ENCODE measurements around the gene KIF26B.

Gene KIF26B

GRCh38 chr1:245579881-245580280 is 425.1 kb downstream of the KIF26B start:
- no peak overlapping the region for H3K27ac ChIP-seq (ENCODE audit: low read length)
- no peaks in the 10 kb centered on the region for H3K9me2 ChIP-seq (replicated peaks; ENCODE audit: insufficient read depth, low read length)
- H3K4me3 ChIP-seq (ENCODE audit: low read length): no peak overlapping the region
- no peak for DNase-seq
- H3K27me3 ChIP-seq (replicated peaks; ENCODE audit: insufficient read depth, low read length): no peaks in the 10 kb centered on the region
- no peak for TF ChIP-seq CTCF (IDR thresholded peaks at IDR 0.05; ENCODE audit: low read length)
- no peak for TF ChIP-seq EZH2phosphoT487 (IDR thresholded peaks at IDR 0.05; ENCODE audit: low read length)
- no peak for TF ChIP-seq EZH2 (optimal IDR thresholded peaks at IDR 0.05; ENCODE audit: low read depth, low read length)
- H3K4me2 ChIP-seq (ENCODE audit: low read depth, low read length): no peak overlapping the region
- no peaks in the 10 kb centered on the region for H4K20me1 ChIP-seq (ENCODE audit: insufficient read depth, low read length)
- no peaks in the 10 kb centered on the region for H3K79me2 ChIP-seq (ENCODE audit: low read length)
- H3K36me3 ChIP-seq (replicated peaks; ENCODE audit: insufficient read depth, low read length): no peaks in the 10 kb centered on the region
- no peaks in the 10 kb centered on the region for H3F3A ChIP-seq (ENCODE audit: insufficient read depth, low read length)
- H2AFZ ChIP-seq (ENCODE audit: low read length): no peak overlapping the region
- no peak overlapping the region for H3K9ac ChIP-seq (ENCODE audit: low read length)
- no peaks in the 10 kb centered on the region for H3K4me1 ChIP-seq (ENCODE audit: low read length)
- no peaks in the 10 kb centered on the region for H3K9me3 ChIP-seq (replicated peaks; ENCODE audit: insufficient read depth, low read length)

GRCh38 chr1:245580651-245581050 is 425.9 kb downstream of the KIF26B start:
- no peaks in the 10 kb centered on the region for H3K79me2 ChIP-seq (ENCODE audit: low read length)
- no peaks in the 10 kb centered on the region for H3K27me3 ChIP-seq (replicated peaks; ENCODE audit: insufficient read depth, low read length)

DNA sequence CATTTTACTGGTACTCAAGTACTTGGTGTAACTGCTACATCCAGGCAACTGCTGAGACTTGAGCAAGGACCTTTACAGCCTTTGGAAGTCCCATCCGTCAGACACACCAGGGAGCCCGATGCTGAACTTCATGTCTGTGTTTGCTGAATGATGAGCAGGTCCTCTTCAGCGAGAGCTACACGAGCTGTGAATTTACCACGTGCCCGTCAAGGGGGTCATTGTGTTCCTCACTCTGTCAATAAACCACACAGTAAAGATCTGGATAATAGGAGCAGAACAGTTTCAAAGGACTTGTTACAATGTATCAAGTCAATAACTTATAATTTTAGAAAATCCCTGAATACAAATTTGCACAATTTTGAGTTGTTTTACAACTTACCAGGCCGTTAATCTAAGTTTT is 427.2 kb downstream of the KIF26B start:
- Histone ChIP-seq H3K27me3 (replicated peaks; ENCODE audit: insufficient read depth, low read length) (no peaks in the 10 kb centered on the region), H3K9me3 (replicated peaks; ENCODE audit: insufficient read depth, low read length) (no peaks in the 10 kb centered on the region), H3K9ac (ENCODE audit: low read length) (no peak overlapping the region), H3K4me3 (ENCODE audit: low read length) (no peak overlapping the region), H2AFZ (ENCODE audit: low read length) (no peak overlapping the region), H3F3A (ENCODE audit: insufficient read depth, low read length) (no peaks in the 10 kb centered on the region), H4K20me1 (ENCODE audit: insufficient read depth, low read length) (no peaks in the 10 kb centered on the region), H3K4me2 (ENCODE audit: low read depth, low read length) (no peak overlapping the region), H3K4me1 (ENCODE audit: low read length) (no peaks in the 10 kb centered on the region), H3K79me2 (ENCODE audit: low read length) (no peaks in the 10 kb centered on the region), H3K36me3 (replicated peaks; ENCODE audit: insufficient read depth, low read length) (no peaks in the 10 kb centered on the region), H3K9me2 (replicated peaks; ENCODE audit: insufficient read depth, low read length) (no peaks in the 10 kb centered on the region), H3K27ac (ENCODE audit: low read length) (no peak overlapping the region)
- DNase-seq: no peak
- TF ChIP-seq EZH2 (optimal IDR thresholded peaks at IDR 0.05; ENCODE audit: low read depth, low read length) (no peak), EZH2phosphoT487 (IDR thresholded peaks at IDR 0.05; ENCODE audit: low read length) (no peak), CTCF (IDR thresholded peaks at IDR 0.05; ENCODE audit: low read length) (no peak)

More at GRCh38 chr1:245580651-245581050, 425.9 kb downstream of the KIF26B start:
- Histone ChIP-seq H3K4me1 (ENCODE audit: low read length) (no peaks in the 10 kb centered on the region), H4K20me1 (ENCODE audit: insufficient read depth, low read length) (no peaks in the 10 kb centered on the region), H3K4me3 (ENCODE audit: low read length) (no peak overlapping the region), H3K9me2 (replicated peaks; ENCODE audit: insufficient read depth, low read length) (no peaks in the 10 kb centered on the region), H3F3A (ENCODE audit: insufficient read depth, low read length) (no peaks in the 10 kb centered on the region), H3K4me2 (ENCODE audit: low read depth, low read length) (no peak overlapping the region), H3K36me3 (replicated peaks; ENCODE audit: insufficient read depth, low read length) (no peaks in the 10 kb centered on the region), H3K9ac (ENCODE audit: low read length) (no peak overlapping the region), H2AFZ (ENCODE audit: low read length) (no peak overlapping the region), H3K9me3 (replicated peaks; ENCODE audit: insufficient read depth, low read length) (no peaks in the 10 kb centered on the region), H3K27ac (ENCODE audit: low read length) (no peak overlapping the region)
- no peak for DNase-seq
- no peak for TF ChIP-seq EZH2 (optimal IDR thresholded peaks at IDR 0.05; ENCODE audit: low read depth, low read length)
- TF ChIP-seq CTCF (IDR thresholded peaks at IDR 0.05; ENCODE audit: low read length): no peak
- no peak for TF ChIP-seq EZH2phosphoT487 (IDR thresholded peaks at IDR 0.05; ENCODE audit: low read length)

All from MM.1S (cell line).